ENCODE data around the gene F12.

GRCh38 chr5:177433658-177434217, 24.4 kb upstream of the F12 start:
- TF ChIP-seq EZH2 (IDR thresholded peaks at IDR 0.05; ENCODE audit: borderline replicate concordance, low read depth, low read length, poor library complexity, severe bottlenecking) (no peak), CTCF (conservative IDR thresholded peaks at IDR 0.05; ENCODE audit: low read depth, low read length) (no peak)

All from A673 (cell line).